Gastrocnemius medialis (tissue), 4 donors: ENCODE measurements around the gene RSPRY1. TPM values are rescaled to one million over a fixed set of nuclear protein-coding genes. Genes with fewer than 3 reads are reported as not detected.
"Not testable (repeated sequence)": the region's sequence is repeated elsewhere in the genome, so short reads cannot be mapped to it uniquely, and the experiment has no call there.

Experiments
- ATAC-seq, 2 donors: fragments of 150-250 bp; one replicate each; pipeline ENCODE4 v1.9.1; 2016
- DNase-seq, 2 donors: peaks; one replicate each; pipeline ENCODE4 v3.0.0-alpha.2; 2019
- H3K27ac ChIP-seq, 4 donors: fragments of 200-600 bp; sonication (generic); 1 replicate in 1 of 4; 2 replicates in 3 of 4; pipeline ENCODE4 v1.5.1; 2016 to 2018; ENCODE audit warnings: mild to moderate bottlenecking in 2 of 4, moderate library complexity in 1 of 4
- H3K27me3 ChIP-seq, 3 donors: fragments of 200-600 bp; sonication (generic) in 2 of 3; 1 replicate in 1 of 3; 2 replicates in 2 of 3; pipeline versions ENCODE4 v1.5.1 to v1.6.0; 2016 to 2019; ENCODE audit warnings: mild to moderate bottlenecking in 1 of 3, moderate library complexity in 1 of 3
- H3K36me3 ChIP-seq, 2 donors: fragments of 200-600 bp; sonication (generic) in 1 of 2; one replicate each; pipeline ENCODE4 v1.5.1; 2017 to 2018
- H3K4me1 ChIP-seq, 2 donors: fragments of 200-600 bp; sonication (generic) in 1 of 2; one replicate each; pipeline ENCODE4 v1.5.1; 2016 to 2017; ENCODE audit warnings: mild to moderate bottlenecking in 2 of 2
- H3K4me3 ChIP-seq, 4 donors: fragments of 200-600 bp; sonication (generic) in 3 of 4; 1 replicate in 1 of 4; 2 replicates in 3 of 4; pipeline ENCODE4 v1.5.1; 2016 to 2019; ENCODE audit warnings: mild to moderate bottlenecking in 2 of 4
- H3K9me3 ChIP-seq, 3 donors: fragments of 200-600 bp; sonication (generic) in 2 of 3; 1 replicate in 1 of 3; 2 replicates in 2 of 3; pipeline ENCODE4 v1.5.1; 2016 to 2019
- CTCF ChIP-seq, 5 experiments: fragments of 450-650 bp in 3 of 5; fragments of 200-600 bp in 2 of 5; sonication (generic) in 2 of 5; IDR thresholded peaks in 4 of 5; conservative IDR thresholded peaks in 1 of 5; 1 replicate in 4 of 5; 2 replicates in 1 of 5; pipeline ENCODE4 v1.5.1; 2016 to 2019; ENCODE audit warnings: antibody characterized with exemption in 5 of 5, mild to moderate bottlenecking in 3 of 5, moderate library complexity in 3 of 5
- POLR2A ChIP-seq, 2 donors: fragments of 450-650 bp; IDR thresholded peaks; one replicate each; pipeline ENCODE4 v1.6.1; 2017; ENCODE audit warnings: antibody characterized with exemption in 2 of 2, mild to moderate bottlenecking in 2 of 2, moderate library complexity in 2 of 2
- in situ Hi-C, 4 donors: fragments of 200-750 bp; cut with MboI; loops; one replicate each; pipeline versions ENCODE4 v1.15.0 to v1.8.0; 2017; ENCODE audit warnings: low sequenced_read_pairs in 4 of 4
- intact Hi-C: fragments of 100-400 bp; cut with DNase I; formaldehyde crosslinking; loops from one replicate; pipeline ENCODE4 v1.15.1; 2023; ENCODE audit warnings: low total_unique reads
- total RNA-seq, 4 donors: library from RNA; depleted of rRNA; stranded (reverse); fragments of >200 nt; gene quantifications; one replicate each; pipeline versions ENCODE4 v1.1.0 to v1.2.3, GENCODE V29; 2016

RSPRY1 gene
- total RNA-seq, 4 donors from 2014 or later: 15.4 to 24.1 (median 20.7) TPM

GRCh38 chr16:57194512-57194911, 8.4 kb downstream of the RSPRY1 start:
- in situ Hi-C loops: no loop called here
- no peak overlapping the region for H3K4me3 ChIP-seq
- intact Hi-C loops: no loop called here

GRCh38 chr16:57196286-57196685, 10.2 kb downstream of the RSPRY1 start:
- DNase-seq (no peak), ATAC-seq (no peak)
- Histone ChIP-seq H3K9me3 (no peaks in the 10 kb centered on the region), H3K27ac (no peak overlapping the region), H3K4me3 (no peak overlapping the region), H3K4me1 (peaks cover 6% of the 10 kb centered on the region in 2 donors), H3K36me3 (no peaks in the 10 kb centered on the region), H3K27me3 (no peaks in the 10 kb centered on the region)
- TF ChIP-seq CTCF (IDR thresholded peaks at IDR 0.05 in 4 of 5, conservative IDR thresholded peaks at IDR 0.05 in 1 of 5) (no peak), POLR2A (IDR thresholded peaks at IDR 0.05) (no peak)
- intact Hi-C loops: no loop called here
- in situ Hi-C loops: no loop called here

More at GRCh38 chr16:57194512-57194911, 8.4 kb downstream of the RSPRY1 start:
- Histone ChIP-seq H3K4me1 (peaks cover 10 to 13% of the 10 kb centered on the region in 2 donors), H3K36me3 (no peaks in the 10 kb centered on the region), H3K27me3 (no peaks in the 10 kb centered on the region), H3K27ac (no peak overlapping the region), H3K9me3 (no peaks in the 10 kb centered on the region)
- TF ChIP-seq POLR2A (IDR thresholded peaks at IDR 0.05): no peak
- TF ChIP-seq CTCF (IDR thresholded peaks at IDR 0.05 in 4 of 5, conservative IDR thresholded peaks at IDR 0.05 in 1 of 5): no peak
- DNase-seq: no peak
- no peak for ATAC-seq

GRCh38 chr16:57196753-57197152, 10.6 kb downstream of the RSPRY1 start:
- DNase-seq (no peak), ATAC-seq (no peak)
- H3K27ac ChIP-seq: no peak overlapping the region
- H3K4me3 ChIP-seq: no peak overlapping the region
- intact Hi-C loops: no loop called here
- TF ChIP-seq CTCF (IDR thresholded peaks at IDR 0.05 in 4 of 5, conservative IDR thresholded peaks at IDR 0.05 in 1 of 5): no peak
- no peak for TF ChIP-seq POLR2A (IDR thresholded peaks at IDR 0.05)
- in situ Hi-C loops: no loop called here
- H3K9me3 ChIP-seq: no peaks in the 10 kb centered on the region
- H3K4me1 ChIP-seq: peaks cover under 1 to 1% of the 10 kb centered on the region in 2 donors
- no peaks in the 10 kb centered on the region for H3K36me3 ChIP-seq
- H3K27me3 ChIP-seq: no peaks in the 10 kb centered on the region

DNA sequence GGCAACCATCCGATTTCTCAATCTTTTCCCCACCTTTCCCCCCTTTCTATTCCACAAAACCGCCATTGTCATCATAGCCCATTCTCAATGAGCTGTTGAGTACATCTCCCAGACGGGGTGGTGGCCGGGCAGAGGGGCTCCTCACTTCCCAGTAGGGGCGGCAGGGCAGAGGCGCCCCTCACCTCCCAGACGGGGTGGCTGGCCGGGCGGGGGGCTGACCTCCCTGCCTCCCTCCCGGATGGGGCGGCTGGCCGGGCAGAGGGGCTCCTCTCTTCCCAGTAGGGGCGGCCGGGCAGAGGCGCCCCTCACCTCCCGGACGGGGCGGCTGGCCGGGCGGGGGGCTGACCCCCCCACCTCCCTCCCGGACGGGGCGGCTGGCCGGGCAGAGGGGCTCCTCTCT, 14.2 kb downstream of the RSPRY1 start:
- H3K27ac ChIP-seq, H3K9me3 ChIP-seq, H3K4me3 ChIP-seq, H3K4me1 ChIP-seq, intact Hi-C loops, in situ Hi-C loops, ATAC-seq, H3K27me3 ChIP-seq, DNase-seq: not testable (repeated sequence)
- peaks cover 0 to 10% of the 10 kb centered on the region in 2 donors for H3K36me3 ChIP-seq

DNA sequence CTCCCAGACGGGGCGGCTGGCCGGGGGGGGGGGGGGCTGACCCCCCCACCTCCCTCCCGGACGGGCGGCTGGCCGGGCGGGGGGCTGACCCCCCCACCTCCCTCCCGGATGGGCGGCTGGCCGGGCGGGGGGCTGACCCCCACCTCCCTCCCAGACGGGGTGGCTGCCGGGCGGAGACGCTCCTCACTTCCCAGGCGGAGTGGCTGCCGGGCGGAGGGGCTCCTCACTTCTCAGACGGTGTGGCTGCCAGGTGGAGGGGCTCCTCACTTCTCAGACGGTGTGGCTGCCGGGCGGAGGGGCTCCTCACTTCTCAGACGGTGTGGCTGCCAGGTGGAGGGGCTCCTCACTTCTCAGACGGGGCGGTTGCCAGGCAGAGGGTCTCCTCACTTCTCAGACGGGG, 14.8 kb downstream of the RSPRY1 start:
- H3K36me3 ChIP-seq: peaks cover 0 to 15% of the 10 kb centered on the region in 2 donors
- H3K4me1 ChIP-seq, DNase-seq, H3K9me3 ChIP-seq, H3K27me3 ChIP-seq, intact Hi-C loops, in situ Hi-C loops, H3K27ac ChIP-seq, H3K4me3 ChIP-seq, ATAC-seq: not testable (repeated sequence)
